ENCODE results near the gene STKLD1. TPM values are rescaled to one million over a fixed set of nuclear protein-coding genes. Genes with fewer than 3 reads are reported as not detected.
A peak's percentile ranks its signal among the peaks of the same experiment; 100 is the strongest.

STKLD1 gene
- total RNA-seq, 1 experiment from 2014 or later: 3.4 TPM

- Histone ChIP-seq H3K27me3 (replicated peaks; ENCODE audit: control insufficient read depth, insufficient read depth, low read length) (no peaks in the 10 kb centered on the region), H3K4me1 (peaks cover 10% of the 10 kb centered on the region), H3K9me3 (no peaks in the 10 kb centered on the region), H3K4me3 (ENCODE audit: low read depth, low read length) (no peak overlapping the region), H3K36me3 (ENCODE audit: control insufficient read depth, insufficient read depth, low read length) (peaks cover 4% of the 10 kb centered on the region)
- CTCF ChIA-PET: interaction anchor here (0.6 to 1.4 kb wide), 3 partner anchors 119 to 153 kb away, joined by 3 to 5 read pairs (median 5); no protein-coding TSS in a partner anchor
- Mint-ChIP-seq H3K36me3 (ENCODE audit: insufficient read depth, unreplicated experiment) (peaks cover 53% of the 10 kb centered on the region), H3K27me3 (ENCODE audit: insufficient read depth, unreplicated experiment) (no peaks in the 10 kb centered on the region), H3K9me3 (ENCODE audit: unreplicated experiment) (no peaks in the 10 kb centered on the region), H3K27ac (ENCODE audit: unreplicated experiment) (no peak overlapping the region), H3K4me1 (ENCODE audit: low read depth, unreplicated experiment) (peaks cover 5% of the 10 kb centered on the region), H3K4me3 (ENCODE audit: unreplicated experiment) (no peak overlapping the region)
- no peak for DNase-seq
- no peak for TF ChIP-seq CTCF (IDR thresholded peaks at IDR 0.05; ENCODE audit: insufficient read depth in 1 of 2, low read depth in 1 of 2, low read length in 1 of 2, severe bottlenecking in 1 of 2, unreplicated experiment in 1 of 2)
- no TSS peak for BruUV-seq (replicated peaks)
- POLR2A ChIA-PET: interaction anchor here (0.5 kb wide), 1 partner anchor 104 kb away, joined by 4 read pairs; no protein-coding TSS in a partner anchor
- intact Hi-C loops (cut with micrococcal nuclease; ENCODE audit: unreplicated experiment): no loop called here
These were observed 34.6 kb upstream of the STKLD1 start for GRCh38 chr9:133341369-133342068.

DNA sequence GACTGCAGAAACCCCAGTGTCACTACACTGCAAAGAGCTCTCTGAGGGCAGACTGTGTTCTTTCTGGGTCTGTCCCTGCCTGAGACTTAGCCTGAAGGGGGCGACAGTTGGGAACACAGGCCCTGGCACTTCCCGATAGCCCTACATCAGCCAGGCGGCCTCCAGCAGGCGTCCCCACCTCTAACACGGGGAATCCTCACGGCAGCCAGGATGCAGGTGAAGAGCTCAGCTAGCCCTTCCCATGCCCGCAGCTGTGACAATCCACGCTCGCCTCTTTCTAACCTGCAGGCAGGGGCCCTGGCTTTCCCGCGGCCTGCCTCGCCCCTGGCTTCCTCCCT, 34.1 kb upstream of the STKLD1 start:
- BruUV-seq (replicated peaks): no TSS peak
- CTCF ChIA-PET: interaction anchor here (0.6 to 1.4 kb wide), 3 partner anchors 119 to 154 kb away, joined by 3 to 5 read pairs (median 5); no protein-coding TSS in a partner anchor
- peaks cover 50% of the 10 kb centered on the region for H3K36me3 Mint-ChIP-seq (ENCODE audit: insufficient read depth, unreplicated experiment)

DNA sequence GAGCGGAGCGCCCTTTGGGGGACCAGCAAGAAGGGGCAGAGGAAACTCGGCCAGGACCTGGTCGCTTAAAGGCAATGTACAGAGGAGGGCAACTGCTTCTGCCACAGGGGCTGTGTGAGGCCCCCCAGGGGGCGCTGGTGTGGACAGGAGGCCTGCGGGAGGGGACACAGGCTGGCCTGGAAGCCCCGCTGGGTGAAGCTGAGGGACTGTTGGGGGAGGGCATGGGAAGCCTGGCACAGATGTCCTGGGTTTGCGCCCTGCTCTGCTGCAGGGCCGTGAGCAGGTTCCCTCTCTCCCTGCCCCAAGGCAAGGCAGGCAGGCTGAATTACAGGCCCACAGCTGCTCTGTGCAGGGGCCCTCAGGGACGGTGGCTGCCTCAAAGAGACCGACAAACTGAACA, 33.6 kb upstream of the STKLD1 start:
- POLR2A ChIA-PET: no interaction called here
- Mint-ChIP-seq H3K36me3 (ENCODE audit: insufficient read depth, unreplicated experiment) (peaks cover 52% of the 10 kb centered on the region), H3K4me3 (ENCODE audit: unreplicated experiment) (no peak overlapping the region), H3K4me1 (ENCODE audit: low read depth, unreplicated experiment) (peaks cover 13% of the 10 kb centered on the region), H3K27ac (ENCODE audit: unreplicated experiment) (no peak overlapping the region), H3K9me3 (ENCODE audit: unreplicated experiment) (no peaks in the 10 kb centered on the region), H3K27me3 (ENCODE audit: insufficient read depth, unreplicated experiment) (no peaks in the 10 kb centered on the region)
- CTCF ChIA-PET: interaction anchor here (1.1 to 1.4 kb wide), 2 partner anchors 144 to 154 kb away, joined by 5 read pairs; no protein-coding TSS in a partner anchor
- no peaks in the 10 kb centered on the region for H3K9me3 ChIP-seq
- H3K27me3 ChIP-seq (replicated peaks; ENCODE audit: control insufficient read depth, insufficient read depth, low read length): no peaks in the 10 kb centered on the region
- intact Hi-C loops (cut with micrococcal nuclease; ENCODE audit: unreplicated experiment): no loop called here
- peaks cover 4% of the 10 kb centered on the region for H3K36me3 ChIP-seq (ENCODE audit: control insufficient read depth, insufficient read depth, low read length)
- peaks cover 5% of the 10 kb centered on the region for H3K4me1 ChIP-seq
- no TSS peak for BruUV-seq (replicated peaks)
- H3K4me3 ChIP-seq (ENCODE audit: low read depth, low read length): no peak overlapping the region
- TF ChIP-seq CTCF (IDR thresholded peaks at IDR 0.05; ENCODE audit: insufficient read depth in 1 of 2, low read depth in 1 of 2, low read length in 1 of 2, severe bottlenecking in 1 of 2, unreplicated experiment in 1 of 2): peak in 1 of 2 experiments; percentile 13
- peak in 1 of 2 experiments; percentile 51 for DNase-seq

More for the DNA sequence above, 34.1 kb upstream of the STKLD1 start:
- no peaks in the 10 kb centered on the region for H3K27me3 Mint-ChIP-seq (ENCODE audit: insufficient read depth, unreplicated experiment)
- TF ChIP-seq CTCF (IDR thresholded peaks at IDR 0.05; ENCODE audit: insufficient read depth in 1 of 2, low read depth in 1 of 2, low read length in 1 of 2, severe bottlenecking in 1 of 2, unreplicated experiment in 1 of 2): peak; percentile 28 to 34
- POLR2A ChIA-PET: interaction anchor here (0.5 kb wide), 1 partner anchor 104 kb away, joined by 4 read pairs; no protein-coding TSS in a partner anchor
- Histone ChIP-seq H3K9me3 (no peaks in the 10 kb centered on the region), H3K27me3 (replicated peaks; ENCODE audit: control insufficient read depth, insufficient read depth, low read length) (no peaks in the 10 kb centered on the region), H3K36me3 (ENCODE audit: control insufficient read depth, insufficient read depth, low read length) (peaks cover 4% of the 10 kb centered on the region), H3K4me3 (ENCODE audit: low read depth, low read length) (no peak overlapping the region), H3K4me1 (peaks cover 7% of the 10 kb centered on the region)
- no peaks in the 10 kb centered on the region for H3K9me3 Mint-ChIP-seq (ENCODE audit: unreplicated experiment)
- peaks cover 10% of the 10 kb centered on the region for H3K4me1 Mint-ChIP-seq (ENCODE audit: low read depth, unreplicated experiment)
- no peak overlapping the region for H3K4me3 Mint-ChIP-seq (ENCODE audit: unreplicated experiment)
- H3K27ac Mint-ChIP-seq (ENCODE audit: unreplicated experiment): no peak overlapping the region
- DNase-seq: no peak
- intact Hi-C loops (cut with micrococcal nuclease; ENCODE audit: unreplicated experiment): no loop called here
